Omental fat pad (tissue), 4 donors: ENCODE results near the gene MYL7. TPM values are rescaled to one million over a fixed set of nuclear protein-coding genes. Genes with fewer than 3 reads are reported as not detected.

ENCODE experiments used
- ATAC-seq: fragments of 150-250 bp; one replicate; pipeline ENCODE4 v1.9.1; 2016; ENCODE audit warnings: mild to moderate bottlenecking, moderate library complexity; ENCODE audit not compliant: low FRiP score
- DNase-seq: peaks from one replicate; pipeline ENCODE4 v3.0.0-alpha.2; 2019; ENCODE audit warnings: low spot score
- small RNA-seq: library from RNA; depleted of rRNA; stranded (forward); fragments of <200 nt; gene quantifications from one replicate; pipeline ENCODE3, GENCODE V24; 2016
- total RNA-seq, 4 donors: library from RNA; depleted of rRNA; stranded (reverse); fragments of >200 nt; gene quantifications; one replicate each; pipeline ENCODE4 v1.1.0, GENCODE V29; 2016
- TF ChIP-seq, protein P1 (sequence below), 3 donors: fragments of 450-650 bp; IDR thresholded peaks; one replicate each; pipeline ENCODE4 v1.5.1; 2016 to 2017; ENCODE audit warnings: antibody characterized with exemption in 3 of 3, mild to moderate bottlenecking in 3 of 3, moderate library complexity in 2 of 3

Gene MYL7
- total RNA-seq, 4 donors from 2014 or later = not detected

DNA sequence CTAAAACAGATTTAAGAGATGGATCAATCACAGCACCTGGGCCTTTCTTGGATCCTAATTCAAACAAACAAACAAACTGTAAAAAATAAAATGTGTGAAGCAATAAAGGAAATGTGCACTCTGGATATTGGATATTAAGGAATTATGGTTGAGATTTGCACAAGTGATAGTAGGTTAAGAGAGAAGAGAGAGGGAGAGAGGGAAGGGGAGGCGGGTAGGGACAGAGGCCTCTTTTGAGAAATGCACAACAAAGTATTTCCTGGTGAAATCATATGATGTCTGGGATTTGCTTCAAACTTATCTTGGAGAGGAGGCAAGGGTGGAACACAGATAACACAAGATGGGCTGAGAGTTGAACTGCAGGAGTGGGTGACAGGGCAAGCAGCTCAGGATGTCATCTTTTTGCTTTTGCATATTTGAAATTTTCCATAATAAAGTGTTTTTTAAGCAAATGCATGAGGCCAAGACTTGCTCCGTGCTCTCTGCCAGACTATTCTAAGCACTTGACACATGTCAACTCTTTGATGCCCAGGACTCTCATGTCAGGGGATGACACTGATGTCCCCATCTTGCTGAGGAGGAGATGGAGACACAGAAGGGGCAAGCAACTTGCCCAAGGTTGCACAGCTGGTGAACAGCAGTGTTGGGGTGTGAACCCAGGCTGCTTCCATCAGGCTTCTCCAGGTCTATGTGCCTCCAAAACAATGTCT lies 46.1 kb downstream of the MYL7 start:
- ATAC-seq (no peak), DNase-seq (no peak)
- TF ChIP-seq, protein P1, sequence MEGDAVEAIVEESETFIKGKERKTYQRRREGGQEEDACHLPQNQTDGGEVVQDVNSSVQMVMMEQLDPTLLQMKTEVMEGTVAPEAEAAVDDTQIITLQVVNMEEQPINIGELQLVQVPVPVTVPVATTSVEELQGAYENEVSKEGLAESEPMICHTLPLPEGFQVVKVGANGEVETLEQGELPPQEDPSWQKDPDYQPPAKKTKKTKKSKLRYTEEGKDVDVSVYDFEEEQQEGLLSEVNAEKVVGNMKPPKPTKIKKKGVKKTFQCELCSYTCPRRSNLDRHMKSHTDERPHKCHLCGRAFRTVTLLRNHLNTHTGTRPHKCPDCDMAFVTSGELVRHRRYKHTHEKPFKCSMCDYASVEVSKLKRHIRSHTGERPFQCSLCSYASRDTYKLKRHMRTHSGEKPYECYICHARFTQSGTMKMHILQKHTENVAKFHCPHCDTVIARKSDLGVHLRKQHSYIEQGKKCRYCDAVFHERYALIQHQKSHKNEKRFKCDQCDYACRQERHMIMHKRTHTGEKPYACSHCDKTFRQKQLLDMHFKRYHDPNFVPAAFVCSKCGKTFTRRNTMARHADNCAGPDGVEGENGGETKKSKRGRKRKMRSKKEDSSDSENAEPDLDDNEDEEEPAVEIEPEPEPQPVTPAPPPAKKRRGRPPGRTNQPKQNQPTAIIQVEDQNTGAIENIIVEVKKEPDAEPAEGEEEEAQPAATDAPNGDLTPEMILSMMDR (IDR thresholded peaks at IDR 0.05) = no peak

DNA sequence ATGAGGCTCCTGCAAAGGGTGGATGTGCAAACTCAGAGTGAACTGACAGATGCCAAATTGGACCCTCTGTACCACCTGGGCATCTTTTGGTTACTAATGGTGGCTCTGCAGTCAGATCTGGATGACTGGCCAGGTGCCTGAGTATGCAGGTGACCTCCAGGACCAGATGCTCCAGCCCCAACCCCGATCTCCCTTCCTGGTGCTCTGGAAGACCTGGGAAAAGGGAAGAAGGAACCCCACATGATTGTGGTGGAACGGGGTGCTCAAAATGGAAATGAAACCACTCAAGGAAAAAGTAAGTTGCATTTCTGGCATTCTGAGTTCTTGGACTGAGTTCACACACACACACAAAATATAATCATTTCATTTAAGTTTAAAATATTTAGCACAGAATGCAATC lies 46.8 kb downstream of the MYL7 start:
- no peak for DNase-seq
- ATAC-seq = no peak
- TF ChIP-seq, protein P1 (IDR thresholded peaks at IDR 0.05) = no peak

DNA sequence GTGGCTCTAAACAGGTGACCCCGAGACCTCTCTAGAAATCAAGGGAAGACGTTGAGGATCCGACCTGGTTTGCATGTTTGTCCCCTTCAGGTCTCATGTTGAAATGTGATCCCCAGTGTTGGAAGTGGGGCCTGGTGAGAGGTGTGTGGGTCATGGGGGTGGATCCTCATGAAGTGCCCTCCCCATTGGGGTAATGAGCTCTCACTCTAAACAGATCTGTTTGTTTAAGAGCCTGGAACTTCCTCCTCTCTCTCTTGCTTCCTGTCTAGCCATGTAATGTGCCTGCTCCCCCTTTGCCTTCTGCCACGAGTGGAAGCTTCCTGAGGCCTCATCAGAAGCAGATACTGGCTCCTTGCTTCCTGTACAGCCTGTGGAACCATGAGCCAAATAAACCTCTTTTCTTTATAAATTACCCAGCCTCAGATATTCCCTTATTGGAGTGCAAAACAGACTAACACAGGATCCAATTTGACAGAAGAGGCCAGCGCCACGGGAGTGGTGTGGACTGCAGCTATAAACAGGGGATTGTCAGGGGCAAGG lies 48.0 kb downstream of the MYL7 start:
- no peak for ATAC-seq
- no peak for DNase-seq
- TF ChIP-seq, protein P1 (IDR thresholded peaks at IDR 0.05) = no peak

Small RNA genes within 50 kb of the gene (small RNA-seq; reads per million reads assigned to genes)
- not detected for gene RNA5SP230

Other genes with a start within 250 kb of the MYL7 start
- 10 to 100 TPM; 25.2 to 45.3 (median 25.6) TPM for gene URGCP, start 234.7 kb downstream of the MYL7 start, total RNA-seq
- 10 to 100 TPM; 21.4 to 27.1 (median 24.2) TPM for gene UBE2D4, start 214.9 kb downstream of the MYL7 start, total RNA-seq
- not detected for gene SPDYE1, start 143.4 kb downstream of the MYL7 start, total RNA-seq
- 100 to 1,000 TPM; 106 to 160 (median 127) TPM for gene DBNL, start 96.6 kb downstream of the MYL7 start, total RNA-seq
- not detected for gene PGAM2, start 75.8 kb downstream of the MYL7 start, total RNA-seq
- gene POLM, start 58.8 kb downstream of the MYL7 start, total RNA-seq = 10 to 100 TPM; 10.0 to 43.5 (median 21.3) TPM
- 100 to 1,000 TPM in 3 of 4 donors, 10 to 100 TPM in 1; 64.9 to 209 (median 163) TPM for gene AEBP1, start 37.0 kb downstream of the MYL7 start, total RNA-seq
- 10 to 100 TPM; 41.9 to 71.3 (median 44.2) TPM for gene POLD2, start 17.8 kb downstream of the MYL7 start, total RNA-seq
- 1 to 10 TPM in 2 of 4 donors, under 1 TPM in 2; 0.38 to 3.9 (median 1.1) TPM for gene GCK, start 48.1 kb upstream of the MYL7 start, total RNA-seq
- gene YKT6, start 59.6 kb upstream of the MYL7 start, total RNA-seq = 10 to 100 TPM; 48.3 to 75.8 (median 54.4) TPM
- gene CAMK2B, start 184.3 kb upstream of the MYL7 start, total RNA-seq = under 1 TPM in 1 of 4 donors, not detected in 3; 0.48 TPM